NCI-H748 (cell line): ENCODE measurements around the gene CBX7.
A peak's percentile ranks its signal among the peaks of the same experiment; 100 is the strongest.
"Not testable (repeated sequence)": the region's sequence is repeated elsewhere in the genome, so short reads cannot be mapped to it uniquely, and the experiment has no call there.

Experiments
- DNase-seq: peaks from one replicate; lab custom pipeline; 2025; ENCODE audit not compliant: unreplicated experiment; lab: John Stamatoyannopoulos, UW

Gene CBX7

DNA sequence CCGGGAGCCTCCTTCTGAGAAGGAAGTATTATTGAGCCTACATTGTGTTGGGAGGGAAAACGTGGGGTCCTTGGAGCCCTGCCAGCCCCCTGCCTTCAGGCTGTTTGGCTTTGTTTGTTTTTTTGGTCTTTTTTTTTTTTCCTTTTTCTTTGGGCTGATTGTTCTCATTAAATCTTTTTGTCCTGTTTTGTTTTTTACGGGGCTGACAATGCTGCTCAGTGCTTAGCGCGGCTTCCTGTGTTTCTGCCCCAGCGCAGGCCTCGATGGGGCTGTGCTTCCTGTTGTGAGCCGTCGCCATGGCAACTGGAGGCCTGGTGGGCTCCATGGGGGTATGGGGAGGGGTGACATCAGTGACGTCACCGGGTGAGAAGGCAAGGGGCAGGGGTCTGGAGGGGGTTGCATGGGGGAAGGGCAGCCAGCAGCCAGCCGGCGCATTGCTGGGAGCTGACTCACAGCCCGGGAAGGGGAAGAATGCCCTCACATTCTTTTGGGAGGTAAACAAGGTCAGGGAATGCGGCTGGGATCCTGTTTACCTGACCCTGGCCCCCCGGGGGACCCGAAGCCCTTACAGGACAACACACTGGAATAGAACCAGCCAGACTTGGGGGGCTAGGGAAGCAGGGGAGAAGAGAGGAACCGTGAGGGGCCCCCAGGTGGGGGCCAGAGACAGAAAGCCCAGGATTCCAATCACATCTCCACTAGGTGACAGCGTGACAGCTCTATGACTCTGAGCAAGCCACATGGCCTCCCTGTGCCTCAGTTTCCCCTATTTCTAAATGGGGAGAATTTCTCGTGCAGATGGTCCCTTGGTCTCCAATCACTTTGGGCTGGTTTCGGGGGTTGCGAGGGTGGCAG, 22.2 kb upstream of the CBX7 start:
- DNase-seq = peak; percentile 79

GRCh38 chr22:39173787-39174497, 21.5 kb upstream of the CBX7 start:
- DNase-seq = no peak

GRCh38 chr22:39173050-39173706, 20.7 kb upstream of the CBX7 start:
- DNase-seq = no peak

DNA sequence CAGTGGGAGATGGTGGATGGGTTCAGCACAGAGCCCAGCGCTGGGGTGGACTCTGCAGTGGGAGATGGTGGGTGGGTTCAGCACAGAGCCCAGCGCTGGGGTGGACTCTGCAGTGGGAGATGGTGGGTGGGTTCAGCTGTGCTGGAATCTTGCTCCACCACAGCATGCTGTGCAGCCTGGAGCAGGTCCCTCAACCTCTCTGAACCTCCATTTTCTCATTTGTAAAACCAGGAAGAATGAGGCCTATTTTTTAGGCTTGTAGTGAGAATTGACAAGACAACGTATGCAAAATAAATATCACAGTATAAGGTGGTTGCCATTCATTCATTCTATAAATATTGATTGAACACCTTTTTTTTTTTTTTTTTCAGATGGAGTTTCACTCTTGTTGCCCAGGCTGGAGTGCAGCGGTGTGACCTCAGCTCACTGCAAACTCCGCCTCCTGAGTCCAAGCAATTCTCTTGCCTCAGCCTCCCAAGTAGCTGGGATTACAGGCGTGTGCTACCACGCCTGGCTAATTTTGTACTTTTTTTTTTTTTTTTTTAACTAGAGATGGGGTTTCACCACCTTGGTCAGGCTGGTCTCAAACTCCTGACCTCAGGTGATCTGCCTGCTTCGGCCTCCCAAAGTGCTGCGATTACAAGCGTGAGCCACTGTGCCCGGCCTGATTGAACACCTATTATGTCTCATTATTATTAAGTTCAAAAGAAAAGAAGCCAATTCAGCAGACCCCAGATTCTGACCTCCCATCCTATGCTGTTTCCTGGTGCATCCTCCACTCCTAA, 20.0 kb upstream of the CBX7 start:
- DNase-seq = not testable (repeated sequence)

DNA sequence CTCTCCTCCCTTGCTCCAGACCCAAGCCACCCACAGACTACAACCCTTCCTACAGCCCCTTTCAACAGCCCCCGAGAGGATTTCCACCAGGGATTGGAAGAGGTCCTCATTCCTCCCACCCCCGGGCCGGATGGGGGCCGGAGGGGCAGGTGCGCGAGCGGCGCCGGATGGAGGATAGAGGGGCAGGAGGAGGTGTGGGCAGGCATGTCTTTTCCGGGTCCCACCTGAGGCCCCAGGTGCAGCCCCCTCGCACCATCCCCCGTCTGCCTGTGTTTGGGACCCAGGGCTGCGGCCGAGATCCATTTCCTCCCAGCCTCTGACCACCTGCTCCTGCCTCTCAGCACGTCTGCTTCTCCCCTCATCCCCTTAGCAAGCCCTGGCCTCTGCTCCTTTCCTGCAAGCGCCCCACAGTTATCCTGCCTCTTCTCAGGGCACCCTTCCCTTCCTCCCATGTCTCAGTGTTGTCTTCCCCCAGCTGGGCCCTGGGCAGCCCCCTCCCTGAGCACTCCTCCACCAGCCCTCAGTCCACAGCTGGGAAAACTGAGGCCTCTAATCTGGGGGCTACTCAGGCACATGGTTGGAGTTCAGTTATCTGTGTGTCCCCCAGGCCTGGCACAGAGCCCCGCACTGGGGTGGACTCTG, 19.3 kb upstream of the CBX7 start:
- DNase-seq = no peak

DNA sequence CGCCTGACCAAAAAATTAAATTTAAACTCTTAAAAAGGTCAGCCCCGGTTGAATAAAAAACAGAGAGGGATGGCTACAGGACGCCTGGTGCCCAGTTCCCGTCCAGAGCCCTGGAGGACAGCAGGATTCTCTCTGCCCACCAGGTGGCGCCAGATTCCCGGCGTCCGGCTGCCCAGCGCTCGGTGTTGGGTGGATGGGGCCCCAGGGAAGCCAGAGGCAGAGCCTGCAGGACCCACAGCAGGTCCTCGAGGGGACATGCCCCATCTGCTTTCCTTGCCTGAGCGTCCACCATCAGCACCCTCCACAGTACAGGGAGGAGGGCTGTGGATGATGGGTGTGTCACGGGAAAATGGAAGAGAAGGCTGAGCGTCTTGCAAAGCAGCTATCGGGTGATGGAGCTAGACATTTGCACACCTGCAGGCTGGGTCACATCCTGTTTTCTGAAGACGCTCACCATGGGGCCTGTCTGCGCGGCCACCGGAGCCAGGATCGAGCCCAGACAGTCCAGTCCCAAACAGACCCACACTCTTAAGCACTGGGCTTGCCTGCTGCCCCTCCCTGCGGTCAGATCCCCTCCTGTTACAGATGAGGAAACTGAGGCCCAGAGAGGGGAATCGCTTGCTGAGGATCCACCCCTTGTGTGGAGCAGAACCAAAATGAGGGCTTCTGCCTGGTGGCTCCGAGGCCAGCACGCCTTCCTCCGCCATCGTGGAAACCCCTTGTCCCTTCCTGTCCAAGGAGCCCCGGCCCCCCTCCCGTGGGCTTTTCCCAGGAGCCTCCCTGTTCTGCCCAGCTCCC, 18.5 kb upstream of the CBX7 start:
- peak; percentile 71 for DNase-seq

GRCh38 chr22:39169797-39170466, 17.5 kb upstream of the CBX7 start:
- DNase-seq = no peak

DNA sequence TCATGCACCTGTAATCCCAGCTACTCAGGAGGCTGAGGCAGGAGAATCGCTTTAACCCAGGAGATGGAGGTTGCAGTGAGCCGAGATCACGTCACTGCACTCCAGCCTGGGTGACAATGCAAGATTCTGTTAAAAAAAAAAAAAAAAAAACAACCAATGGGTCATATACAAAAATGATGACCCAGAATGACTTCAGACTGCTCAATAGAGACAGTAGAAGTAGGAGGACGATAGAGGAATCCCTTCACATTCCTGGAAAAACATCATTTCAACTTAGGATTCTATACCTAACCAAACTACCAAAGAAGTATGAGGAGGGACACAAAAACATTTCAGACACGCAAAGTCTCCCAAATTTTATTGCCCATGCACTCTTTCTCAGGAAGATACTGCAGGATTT, 14.1 kb upstream of the CBX7 start:
- DNase-seq = no peak

DNA sequence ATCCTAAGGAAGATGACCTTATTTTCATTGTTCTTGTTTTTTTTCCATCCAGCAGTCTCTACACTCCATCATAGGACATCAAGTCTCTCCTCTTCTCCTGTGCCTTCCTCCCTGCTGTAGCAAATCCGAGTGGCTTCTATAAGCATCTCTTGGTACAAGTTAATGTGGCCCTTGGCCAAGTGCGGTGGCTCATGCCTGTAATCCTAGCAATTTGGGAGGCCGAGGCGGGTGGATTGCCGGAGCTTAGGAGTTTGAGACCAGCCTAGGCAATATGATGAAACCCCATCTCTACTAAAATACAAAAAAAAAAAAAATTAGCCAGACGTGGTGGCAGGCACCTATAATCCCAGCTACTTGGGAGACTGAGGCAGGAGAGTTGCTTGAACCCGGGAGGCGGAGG, 3.6 kb upstream of the CBX7 start:
- DNase-seq = not testable (repeated sequence)

GRCh38 chr22:39155421-39155820, 2.9 kb upstream of the CBX7 start:
- no peak for DNase-seq

DNA sequence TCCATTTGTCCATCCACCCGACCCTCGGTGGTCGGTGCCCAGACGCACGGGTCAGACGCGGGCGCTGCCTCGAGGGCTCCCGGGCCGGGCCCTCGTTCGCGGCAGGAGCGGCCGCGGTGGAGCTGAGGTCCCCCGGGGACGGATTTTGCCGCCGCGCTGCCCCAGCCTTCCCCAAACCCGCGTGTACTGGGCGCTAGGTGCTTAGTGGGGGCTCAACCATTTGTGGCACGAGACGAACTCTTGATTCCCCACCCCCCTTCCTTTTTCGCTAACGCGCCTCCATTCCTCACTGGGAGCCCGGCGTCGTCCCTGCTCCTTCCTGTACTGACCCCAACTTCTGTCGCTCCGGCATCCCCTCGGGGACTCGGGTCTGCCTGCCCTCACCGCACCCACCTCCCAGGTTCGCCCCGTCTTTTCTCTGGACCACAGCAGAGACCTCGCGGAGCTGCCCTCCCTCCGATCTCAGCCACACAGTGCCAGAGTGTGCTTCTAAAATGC, 789 bp upstream of the CBX7 start:
- peak; percentile 28 for DNase-seq

GRCh38 chr22:39152024-39152510, 413 bp downstream of the CBX7 start:
- DNase-seq = no peak

DNA sequence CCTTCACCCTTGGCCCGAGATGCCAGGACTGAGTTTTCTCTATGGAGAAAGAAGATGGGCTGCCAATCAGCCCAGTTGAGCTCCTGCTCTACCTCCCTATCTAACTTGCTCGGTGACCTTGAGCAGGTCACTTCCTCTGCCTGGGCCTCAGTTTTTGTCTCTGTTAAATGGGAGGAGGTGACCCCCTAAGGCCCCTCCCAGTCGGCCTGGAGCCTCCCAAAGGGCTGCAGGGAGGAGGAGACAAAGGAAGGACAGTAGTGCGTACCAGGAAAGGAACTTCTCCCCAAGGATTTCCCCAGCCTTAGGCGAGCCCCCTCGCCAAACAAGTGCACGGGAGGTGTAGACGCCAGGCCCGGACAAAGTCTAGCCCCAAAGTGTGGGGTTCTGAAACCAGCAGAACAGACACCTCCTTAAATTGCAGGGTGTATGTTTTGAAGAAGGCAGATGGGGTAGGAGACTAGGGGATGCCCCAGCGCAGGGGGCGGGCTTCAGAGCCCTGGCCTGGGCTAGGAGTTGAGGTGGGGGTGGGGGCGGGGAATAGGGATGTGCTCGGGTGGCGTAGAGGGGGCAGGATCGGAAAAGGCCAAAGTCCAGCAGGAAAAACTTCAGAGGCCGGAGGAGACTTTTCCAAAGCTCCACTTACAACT, 1.0 kb downstream of the CBX7 start:
- no peak for DNase-seq

DNA sequence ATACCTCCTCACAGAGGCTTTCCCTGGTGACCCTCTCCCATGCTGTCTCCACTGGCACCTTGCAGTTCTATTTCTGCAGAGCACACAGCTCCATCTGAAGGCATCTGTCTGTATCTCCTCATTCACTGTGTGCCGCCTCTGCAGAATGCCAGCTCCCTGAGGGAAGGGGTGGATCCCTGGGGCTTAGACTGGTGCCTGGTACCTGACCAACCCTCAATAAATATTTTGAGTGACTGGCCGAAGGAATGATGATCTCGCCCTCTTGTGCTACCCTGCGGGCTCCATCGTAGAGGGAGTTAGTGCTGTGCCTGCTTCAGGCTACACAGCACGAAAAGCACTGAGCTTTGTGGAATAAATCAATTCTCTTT, 1.6 kb downstream of the CBX7 start:
- DNase-seq = no peak

DNA sequence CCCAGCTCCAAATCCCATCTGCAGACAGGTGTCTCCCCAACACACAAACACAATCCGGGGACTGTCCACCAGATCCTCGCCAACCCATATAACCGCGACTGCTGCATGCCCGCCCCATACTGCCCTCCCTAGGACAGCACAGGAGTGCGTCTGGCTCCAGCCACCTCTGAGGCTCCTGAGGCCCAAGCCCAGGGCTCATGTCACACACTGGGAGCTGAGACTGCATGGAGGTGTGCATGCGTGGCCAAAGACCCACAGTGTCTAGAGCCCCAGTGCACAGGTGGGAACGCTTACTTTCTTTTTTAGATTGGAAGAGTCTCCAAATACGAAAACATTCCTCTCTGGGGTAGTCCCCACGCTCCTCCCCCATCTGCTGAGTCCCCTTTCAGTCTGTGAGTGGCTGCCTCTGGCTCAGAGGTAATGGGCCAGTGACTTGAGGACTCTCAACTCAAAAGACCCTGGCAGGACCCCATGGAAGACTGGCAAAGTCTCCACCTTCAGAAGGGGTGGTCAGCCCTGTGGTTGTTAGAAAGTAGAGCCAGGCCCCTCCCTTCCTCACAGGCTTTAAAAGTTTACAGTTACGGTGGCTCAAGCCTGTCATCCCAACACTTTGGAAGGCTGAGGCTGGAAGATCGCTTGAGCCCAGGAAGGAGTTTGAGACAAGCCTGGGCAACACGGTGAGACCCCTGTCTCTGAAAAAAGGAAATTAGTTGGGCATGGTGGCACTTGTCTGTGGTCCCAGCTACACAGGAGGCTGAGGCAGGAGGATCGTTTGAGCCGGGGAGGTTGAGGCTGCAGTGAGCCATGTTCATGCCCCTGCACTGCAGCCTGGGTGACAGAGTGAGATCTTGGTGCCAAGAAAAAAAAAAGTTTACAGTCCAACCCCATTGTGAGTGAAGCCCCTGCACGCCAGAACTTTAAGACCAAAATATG, 2.3 kb downstream of the CBX7 start:
- DNase-seq = no peak

- DNase-seq = no peak
These were observed 3.5 kb downstream of the CBX7 start for GRCh38 chr22:39148727-39149535.
